Loucy (cell line): ENCODE results near the gene PUM1.
A peak's percentile ranks its signal among the peaks of the same experiment; 100 is the strongest.
"Not testable (repeated sequence)": the region's sequence is repeated elsewhere in the genome, so short reads cannot be mapped to it uniquely, and the experiment has no call there.

Experiments used
- H2AFZ ChIP-seq: fragments of 200-600 bp; sonication (generic); 2 replicates; pipeline ENCODE4 v1.6.0; 2016; ENCODE audit warnings: antibody characterized with exemption, mild to moderate bottlenecking, low read length, moderate library complexity
- H3F3A ChIP-seq: fragments of 200-600 bp; 2 replicates; pipeline ENCODE4 v1.6.0; 2016; ENCODE audit warnings: antibody characterized with exemption, low read depth, mild to moderate bottlenecking
- H3K27me3 ChIP-seq: fragments of 200-600 bp; sonication (generic); 2 replicates; pipeline ENCODE4 v1.6.1; 2014; ENCODE audit warnings: low read length, mild to moderate bottlenecking; ENCODE audit not compliant: insufficient read depth, poor library complexity, severe bottlenecking
- H3K36me3 ChIP-seq: fragments of 200-600 bp; sonication (generic); 2 replicates; pipeline ENCODE4 v1.6.1; 2016; ENCODE audit warnings: low read length; ENCODE audit not compliant: insufficient read depth
- H3K4me1 ChIP-seq: fragments of 200-600 bp; sonication (generic); 2 replicates; pipeline ENCODE4 v1.5.1; 2014; ENCODE audit warnings: low read length, mild to moderate bottlenecking; ENCODE audit not compliant: insufficient read depth, poor library complexity, severe bottlenecking
- H3K4me2 ChIP-seq: fragments of 200-600 bp; sonication (generic); 2 replicates; pipeline ENCODE4 v1.6.0; 2014; ENCODE audit warnings: antibody characterized with exemption, low read length, low read depth, mild to moderate bottlenecking; ENCODE audit not compliant: poor library complexity, severe bottlenecking
- H3K4me3 ChIP-seq: fragments of 200-600 bp; sonication (generic); 2 replicates; pipeline ENCODE4 v1.5.1; 2014; ENCODE audit warnings: low read length, mild to moderate bottlenecking, mixed read lengths; ENCODE audit not compliant: poor library complexity, severe bottlenecking
- H3K79me2 ChIP-seq: fragments of 200-600 bp; sonication (generic); 2 replicates; pipeline ENCODE4 v1.6.1; 2014; ENCODE audit warnings: low read length; ENCODE audit not compliant: insufficient read depth
- H3K9ac ChIP-seq: fragments of 200-600 bp; sonication (generic); 2 replicates; pipeline ENCODE4 v1.6.0; 2014; ENCODE audit warnings: mild to moderate bottlenecking, low read depth, low read length, moderate library complexity; ENCODE audit not compliant: poor library complexity, severe bottlenecking
- H3K9me2 ChIP-seq: fragments of 200-600 bp; sonication (generic); replicated peaks from 2 replicates; pipeline ENCODE4 v1.6.1; 2016; ENCODE audit warnings: low read depth, low read length, mixed read lengths
- H3K9me3 ChIP-seq: fragments of 200-600 bp; sonication (generic); 2 replicates; pipeline ENCODE4 v1.6.1; 2014; ENCODE audit warnings: mild to moderate bottlenecking, antibody characterized with exemption, low read length, low read depth; ENCODE audit not compliant: insufficient read depth
- H4K20me1 ChIP-seq: fragments of 200-600 bp; sonication (generic); 2 replicates; pipeline ENCODE4 v1.6.0; 2014; ENCODE audit warnings: antibody characterized with exemption, low read length, mild to moderate bottlenecking; ENCODE audit not compliant: insufficient read depth, poor library complexity, severe bottlenecking
- EZH2phosphoT487 ChIP-seq: fragments of 200-600 bp; IDR thresholded peaks from 2 replicates; pipeline ENCODE4 v1.6.1; 2018; ENCODE audit warnings: antibody characterized with exemption, mild to moderate bottlenecking, moderate library complexity, borderline replicate concordance
- TF ChIP-seq, protein P1 (sequence below): fragments of 200-600 bp; sonication (generic); conservative IDR thresholded peaks from 2 replicates; pipeline ENCODE4 v1.5.1; 2014; ENCODE audit warnings: mild to moderate bottlenecking, antibody characterized with exemption, low read length

Gene PUM1

GRCh38 chr1:31054349-31054748, 11.2 kb downstream of the PUM1 start:
- Histone ChIP-seq H3K9ac (no peak overlapping the region), H4K20me1 (peaks cover 91% of the 10 kb centered on the region), H3K9me2 (no peaks in the 10 kb centered on the region), H3F3A (no peaks in the 10 kb centered on the region), H3K4me2 (peak overlapping the region; percentile 74), H3K4me3 (peak overlapping the region; percentile 65), H3K9me3 (no peaks in the 10 kb centered on the region), H3K79me2 (peaks cover 100% of the 10 kb centered on the region), H3K36me3 (peaks cover 71% of the 10 kb centered on the region), H2AFZ (no peak overlapping the region), H3K4me1 (peaks cover 34% of the 10 kb centered on the region), H3K27me3 (no peaks in the 10 kb centered on the region)
- TF ChIP-seq, protein P1, sequence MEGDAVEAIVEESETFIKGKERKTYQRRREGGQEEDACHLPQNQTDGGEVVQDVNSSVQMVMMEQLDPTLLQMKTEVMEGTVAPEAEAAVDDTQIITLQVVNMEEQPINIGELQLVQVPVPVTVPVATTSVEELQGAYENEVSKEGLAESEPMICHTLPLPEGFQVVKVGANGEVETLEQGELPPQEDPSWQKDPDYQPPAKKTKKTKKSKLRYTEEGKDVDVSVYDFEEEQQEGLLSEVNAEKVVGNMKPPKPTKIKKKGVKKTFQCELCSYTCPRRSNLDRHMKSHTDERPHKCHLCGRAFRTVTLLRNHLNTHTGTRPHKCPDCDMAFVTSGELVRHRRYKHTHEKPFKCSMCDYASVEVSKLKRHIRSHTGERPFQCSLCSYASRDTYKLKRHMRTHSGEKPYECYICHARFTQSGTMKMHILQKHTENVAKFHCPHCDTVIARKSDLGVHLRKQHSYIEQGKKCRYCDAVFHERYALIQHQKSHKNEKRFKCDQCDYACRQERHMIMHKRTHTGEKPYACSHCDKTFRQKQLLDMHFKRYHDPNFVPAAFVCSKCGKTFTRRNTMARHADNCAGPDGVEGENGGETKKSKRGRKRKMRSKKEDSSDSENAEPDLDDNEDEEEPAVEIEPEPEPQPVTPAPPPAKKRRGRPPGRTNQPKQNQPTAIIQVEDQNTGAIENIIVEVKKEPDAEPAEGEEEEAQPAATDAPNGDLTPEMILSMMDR, result no peak
- no peak for TF ChIP-seq EZH2phosphoT487

DNA sequence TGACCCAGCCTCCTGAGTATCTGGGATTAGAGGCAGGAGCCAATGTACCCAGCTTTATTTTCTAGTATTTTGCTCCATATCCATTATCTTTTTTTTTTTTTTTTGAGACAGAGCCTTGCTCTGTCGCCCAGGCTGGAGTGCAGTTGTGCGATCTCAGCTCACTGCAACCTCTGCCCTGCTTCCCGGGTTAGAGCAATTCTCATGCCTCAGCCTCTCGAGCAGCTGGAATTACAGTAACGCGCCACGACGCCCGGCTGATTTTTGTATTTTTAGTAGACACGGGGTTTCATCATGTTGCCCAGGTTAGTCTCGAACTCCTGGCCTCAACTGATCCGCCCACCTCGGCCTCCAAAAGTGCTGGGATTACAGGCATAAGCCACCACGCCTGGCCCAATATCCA, 12.9 kb downstream of the PUM1 start:
- Histone ChIP-seq H3K4me1 (peaks cover 21% of the 10 kb centered on the region), H3K4me2 (peak overlapping the region; percentile 27), H4K20me1 (peaks cover 87% of the 10 kb centered on the region), H3K36me3 (peaks cover 57% of the 10 kb centered on the region), H3K79me2 (peaks cover 100% of the 10 kb centered on the region)
- H3K9me2 ChIP-seq, H3K27me3 ChIP-seq, H3K9ac ChIP-seq, H3K9me3 ChIP-seq, H3K4me3 ChIP-seq, H2AFZ ChIP-seq, H3F3A ChIP-seq: not testable (repeated sequence)

DNA sequence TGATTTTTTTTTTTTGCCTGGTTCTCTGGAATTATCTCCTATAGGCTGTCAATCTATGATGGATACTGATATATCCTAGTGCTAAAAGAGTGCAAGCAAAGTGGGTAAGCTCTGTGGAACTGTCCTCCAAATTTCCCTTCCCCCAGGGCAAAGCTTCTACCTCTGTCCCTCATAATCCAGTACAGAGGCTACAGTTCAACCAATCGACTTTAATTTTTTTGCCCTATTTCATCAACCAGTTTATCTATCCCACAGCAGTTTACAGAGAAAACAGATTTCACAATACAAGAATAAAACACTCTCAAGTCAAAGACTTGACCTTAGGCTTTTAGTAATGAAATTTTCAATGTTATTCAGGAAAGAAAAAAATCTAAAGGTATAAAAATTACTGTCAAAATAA, 13.9 kb downstream of the PUM1 start:
- H3K9ac ChIP-seq, result no peak overlapping the region
- H3K27me3 ChIP-seq, result no peaks in the 10 kb centered on the region
- H3K79me2 ChIP-seq, result peaks cover 100% of the 10 kb centered on the region
- H4K20me1 ChIP-seq, result peaks cover 84% of the 10 kb centered on the region
- H3K36me3 ChIP-seq, result peaks cover 58% of the 10 kb centered on the region
- no peak overlapping the region for H3K4me3 ChIP-seq
- no peak for TF ChIP-seq EZH2phosphoT487
- TF ChIP-seq, protein P1, result no peak
- no peak overlapping the region for H2AFZ ChIP-seq
- no peaks in the 10 kb centered on the region for H3K9me3 ChIP-seq
- H3K4me1 ChIP-seq, result peaks cover 13% of the 10 kb centered on the region
- H3K9me2 ChIP-seq, result no peaks in the 10 kb centered on the region
- H3F3A ChIP-seq, result no peaks in the 10 kb centered on the region
- no peak overlapping the region for H3K4me2 ChIP-seq

- not testable (repeated sequence) for H3K9me3 ChIP-seq, H2AFZ ChIP-seq, H3K27me3 ChIP-seq, H3K9ac ChIP-seq, H3K4me3 ChIP-seq, H3K4me2 ChIP-seq, H3F3A ChIP-seq, H3K4me1 ChIP-seq, H3K9me2 ChIP-seq
- peaks cover 82% of the 10 kb centered on the region for H4K20me1 ChIP-seq
- H3K79me2 ChIP-seq, result peaks cover 100% of the 10 kb centered on the region
- peaks cover 51% of the 10 kb centered on the region; the same call in 1 of the 2 replicates for H3K36me3 ChIP-seq
Observed at GRCh38 chr1:31047507-31047906, 18.0 kb downstream of the PUM1 start.
